NB4 (cell line): Measurements from ENCODE around the gene RAD51B.

Source experiments
- DNase-seq: peaks from one replicate; pipeline ENCODE4 v3.0.0; 2010; ENCODE audit warnings: low read depth
- H3K4me3 ChIP-seq: one replicate; pipeline ENCODE4 v1.5.1; 2011; ENCODE audit warnings: mild to moderate bottlenecking, low read depth, low read length, moderate library complexity
- MAX ChIP-seq: IDR thresholded peaks from 2 replicates; pipeline ENCODE4 v1.6.1; 2011; ENCODE audit warnings: low read depth, low read length
- MYC ChIP-seq: IDR thresholded peaks from 2 replicates; pipeline ENCODE4 v1.6.1; 2011; ENCODE audit warnings: low read depth, low read length
- POLR2A ChIP-seq: IDR thresholded peaks from 2 replicates; pipeline ENCODE4 v1.6.1; 2011; ENCODE audit warnings: mild to moderate bottlenecking; ENCODE audit not compliant: insufficient read length; ENCODE audit errors: extremely low read depth
- TF ChIP-seq, protein P1 (sequence below): IDR thresholded peaks from one replicate; pipeline ENCODE4 v1.5.1; 2012; ENCODE audit warnings: low read depth, low read length

RAD51B gene

DNA sequence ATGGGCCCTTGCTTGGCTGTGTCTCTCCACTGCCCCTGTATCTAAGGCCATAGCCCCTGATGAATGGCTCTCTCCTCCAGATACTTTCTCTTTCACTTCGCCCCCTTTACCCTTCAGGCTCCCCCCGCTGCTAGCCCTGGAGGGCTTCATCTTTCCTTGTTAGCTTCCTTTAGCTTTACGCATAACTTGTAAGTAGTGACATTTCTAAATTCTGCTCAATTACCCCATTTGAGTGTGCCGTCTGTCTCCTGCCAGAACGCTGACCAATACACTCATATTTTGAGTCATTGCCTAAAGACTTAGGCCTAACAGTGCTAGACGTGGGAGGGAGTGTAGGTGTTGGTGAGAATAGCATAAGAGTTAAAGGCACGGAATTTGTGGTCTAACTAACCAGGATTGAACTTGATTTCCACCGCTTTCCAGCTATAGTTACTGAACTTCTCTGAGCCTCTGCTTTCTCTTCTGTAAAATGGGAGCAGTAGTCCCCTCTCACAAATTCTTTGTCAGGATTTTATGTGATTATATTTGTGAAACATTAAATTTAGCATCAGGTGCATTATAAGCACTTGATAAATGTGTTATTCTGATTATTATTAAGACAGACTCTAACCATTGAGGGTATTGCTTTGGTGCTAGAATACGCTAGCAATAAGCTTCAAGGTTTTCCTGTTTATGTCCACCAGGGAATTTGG, 844.0 kb downstream of the RAD51B start:
- TF ChIP-seq MAX: no peak
- TF ChIP-seq, protein P1, sequence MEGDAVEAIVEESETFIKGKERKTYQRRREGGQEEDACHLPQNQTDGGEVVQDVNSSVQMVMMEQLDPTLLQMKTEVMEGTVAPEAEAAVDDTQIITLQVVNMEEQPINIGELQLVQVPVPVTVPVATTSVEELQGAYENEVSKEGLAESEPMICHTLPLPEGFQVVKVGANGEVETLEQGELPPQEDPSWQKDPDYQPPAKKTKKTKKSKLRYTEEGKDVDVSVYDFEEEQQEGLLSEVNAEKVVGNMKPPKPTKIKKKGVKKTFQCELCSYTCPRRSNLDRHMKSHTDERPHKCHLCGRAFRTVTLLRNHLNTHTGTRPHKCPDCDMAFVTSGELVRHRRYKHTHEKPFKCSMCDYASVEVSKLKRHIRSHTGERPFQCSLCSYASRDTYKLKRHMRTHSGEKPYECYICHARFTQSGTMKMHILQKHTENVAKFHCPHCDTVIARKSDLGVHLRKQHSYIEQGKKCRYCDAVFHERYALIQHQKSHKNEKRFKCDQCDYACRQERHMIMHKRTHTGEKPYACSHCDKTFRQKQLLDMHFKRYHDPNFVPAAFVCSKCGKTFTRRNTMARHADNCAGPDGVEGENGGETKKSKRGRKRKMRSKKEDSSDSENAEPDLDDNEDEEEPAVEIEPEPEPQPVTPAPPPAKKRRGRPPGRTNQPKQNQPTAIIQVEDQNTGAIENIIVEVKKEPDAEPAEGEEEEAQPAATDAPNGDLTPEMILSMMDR: no peak
- TF ChIP-seq POLR2A: no peak
- TF ChIP-seq MYC: no peak
- no peak overlapping the region for H3K4me3 ChIP-seq

GRCh38 chr14:68664225-68664681, 844.7 kb downstream of the RAD51B start:
- H3K4me3 ChIP-seq: no peak overlapping the region
- TF ChIP-seq POLR2A: no peak
- no peak for DNase-seq

More for the DNA sequence above, 844.0 kb downstream of the RAD51B start:
- DNase-seq: no peak

GRCh38 chr14:68665131-68665530, 845.6 kb downstream of the RAD51B start:
- H3K4me3 ChIP-seq: no peak overlapping the region
- DNase-seq: no peak
- TF ChIP-seq MYC: no peak
- no peak for TF ChIP-seq MAX
- no peak for TF ChIP-seq POLR2A
- TF ChIP-seq, protein P1: no peak

DNA sequence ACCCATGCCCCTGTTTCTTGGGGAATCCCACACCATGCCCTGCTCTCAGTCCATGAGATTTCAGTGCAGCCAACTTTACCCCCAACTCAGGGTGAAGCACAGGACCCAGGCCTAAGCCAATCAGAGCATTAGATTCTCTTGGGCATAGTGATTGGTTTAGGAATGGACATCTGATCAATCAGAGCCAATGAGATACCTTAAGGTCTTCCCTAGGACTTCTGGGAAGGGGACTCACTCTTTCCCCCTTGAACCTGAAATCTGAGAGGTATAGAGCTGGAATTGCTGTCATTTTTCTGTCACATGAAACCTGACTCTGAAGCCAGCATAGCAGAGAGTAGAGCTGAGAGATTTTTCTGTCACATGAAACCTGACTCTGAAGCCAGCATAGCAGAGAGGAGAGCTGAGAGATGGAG, 846.2 kb downstream of the RAD51B start:
- H3K4me3 ChIP-seq: no peak overlapping the region
- TF ChIP-seq, protein P1: no peak
- no peak for TF ChIP-seq MAX
- no peak for DNase-seq

GRCh38 chr14:68666236-68666635, 846.7 kb downstream of the RAD51B start:
- no peak for TF ChIP-seq POLR2A
- TF ChIP-seq, protein P1: no peak
- TF ChIP-seq MAX: no peak
- TF ChIP-seq MYC: no peak
- DNase-seq: no peak
- no peak overlapping the region for H3K4me3 ChIP-seq

DNA sequence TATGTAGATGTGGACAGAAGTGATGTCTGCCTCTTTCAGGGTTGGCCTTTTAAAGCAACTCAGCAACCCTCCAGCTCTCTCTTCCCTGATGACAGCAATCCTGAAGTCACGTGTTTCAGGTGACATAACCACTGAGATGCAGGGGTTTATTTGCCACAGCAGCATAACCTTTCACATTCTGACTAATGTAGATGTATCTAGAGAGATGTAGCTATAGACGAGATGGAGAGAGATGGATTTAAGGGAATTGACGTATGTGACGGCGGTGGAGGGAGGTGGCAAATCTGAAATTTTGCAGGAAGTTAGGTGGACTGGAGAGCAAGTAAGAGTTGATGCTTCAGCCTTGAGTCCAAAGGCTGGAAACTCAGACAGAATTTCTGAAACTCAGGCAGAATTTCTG, 847.3 kb downstream of the RAD51B start:
- TF ChIP-seq, protein P1: no peak
- TF ChIP-seq MAX: no peak
- TF ChIP-seq POLR2A: no peak
- no peak for TF ChIP-seq MYC
- no peak overlapping the region for H3K4me3 ChIP-seq
- DNase-seq: no peak
